Measurements from ENCODE around the gene SIRT5.

The SIRT5 gene

GRCh38 chr6:13574571-13575376 lies at the start of gene SIRT5:
SIRT5 (plus strand) TSS chr6:13574601; CDS start chr6:13584111, 9,510 bp downstream.
- DNase-seq, result peak; percentile 77

DNA sequence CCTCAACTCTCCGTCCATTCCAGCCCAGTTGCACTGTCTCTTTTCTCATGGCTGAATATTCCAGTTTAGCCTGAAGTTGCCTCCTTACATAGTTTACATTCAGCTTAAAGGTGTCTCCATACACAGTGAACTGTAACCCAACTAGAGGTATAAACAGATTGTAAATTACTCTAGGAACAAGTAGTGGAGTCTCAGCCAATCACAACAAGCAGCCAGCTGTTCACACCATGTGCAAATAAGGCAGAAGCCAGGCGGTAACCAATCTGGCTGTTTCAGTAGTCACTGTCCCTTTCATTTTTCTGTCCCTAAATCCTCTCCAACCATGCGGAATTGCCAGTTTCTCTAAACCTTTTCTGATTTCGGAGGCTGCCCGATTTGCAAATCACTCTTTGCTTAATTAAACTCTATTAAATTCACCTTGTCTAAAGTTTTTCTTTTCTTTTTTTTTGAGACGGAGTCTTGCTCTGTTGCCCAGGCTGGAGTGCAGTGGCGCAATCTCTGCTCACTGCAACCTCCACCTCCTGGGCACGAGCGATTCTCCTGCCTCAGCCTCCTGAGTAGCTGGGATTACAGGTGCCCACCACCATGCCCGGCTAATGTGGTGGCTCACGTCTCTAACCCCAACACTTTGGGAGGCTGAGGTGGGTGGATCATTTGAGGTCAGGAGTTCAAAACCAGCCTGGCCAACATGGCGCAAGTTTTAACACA lies 49.4 kb upstream of the SIRT5 start:
- no peak for DNase-seq

DNA sequence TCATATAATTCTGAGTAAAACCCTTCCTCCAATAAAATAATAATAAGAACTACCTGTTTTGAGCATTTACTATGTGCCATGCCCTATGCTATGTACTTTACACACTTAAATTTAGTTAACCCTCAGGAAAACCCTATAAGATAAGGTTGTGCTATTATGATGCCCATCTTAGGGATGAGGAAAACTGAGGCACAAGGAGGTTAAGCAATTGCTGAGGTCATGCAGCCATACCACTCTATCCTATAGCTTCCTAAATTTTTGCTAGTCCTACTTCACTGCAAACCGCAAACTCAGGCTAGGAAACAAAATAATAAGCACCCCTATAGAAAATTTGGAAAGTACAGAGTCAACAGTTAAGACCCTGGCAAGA lies 48.1 kb upstream of the SIRT5 start:
- no peak for DNase-seq

- peak; percentile 72 for DNase-seq
Observed at GRCh38 chr6:13526727-13527670, 47.4 kb upstream of the SIRT5 start.

DNA sequence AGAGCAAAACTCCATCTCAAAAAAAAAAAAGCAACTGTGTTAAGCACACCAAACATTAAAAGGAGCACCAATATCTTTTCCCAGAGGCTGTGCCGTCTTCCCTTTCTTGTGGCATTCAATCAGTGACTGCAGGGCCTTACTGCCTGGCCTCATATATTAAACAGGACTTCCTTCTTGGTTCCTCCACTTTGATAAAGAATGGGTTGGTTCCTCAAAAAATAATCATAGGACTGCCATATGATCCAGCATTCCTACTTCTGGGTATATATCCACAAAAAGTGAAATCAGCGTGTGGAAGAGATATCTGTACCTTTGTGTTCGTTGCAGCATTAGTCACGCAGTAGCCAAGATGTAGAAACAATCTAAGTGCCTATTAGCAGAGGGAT lies 46.7 kb upstream of the SIRT5 start:
- DNase-seq, result no peak

GRCh38 chr6:13528232-13528631 lies 46.2 kb upstream of the SIRT5 start:
- DNase-seq, result no peak

GRCh38 chr6:13528777-13529343 lies 45.5 kb upstream of the SIRT5 start:
- no peak for DNase-seq

DNA sequence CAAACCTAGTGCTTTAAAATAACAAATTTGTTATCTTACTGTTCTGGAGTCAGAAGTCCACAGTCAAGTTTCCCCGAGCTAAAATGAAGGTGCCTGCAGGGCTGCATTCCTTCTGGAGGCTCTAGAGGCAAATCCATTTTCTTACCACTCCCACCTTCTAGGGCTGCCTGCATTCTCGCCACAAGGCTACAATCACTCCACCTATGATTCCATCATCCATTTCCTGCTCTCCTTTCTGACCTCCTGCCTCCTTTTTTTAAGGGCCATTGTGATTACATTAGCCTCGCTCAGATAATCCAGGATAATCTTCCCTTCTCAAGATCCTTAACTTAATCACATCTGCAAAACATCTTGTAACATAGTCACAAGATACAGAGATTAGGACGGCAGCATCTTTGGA lies 42.4 kb upstream of the SIRT5 start:
- no peak for DNase-seq

- no peak for DNase-seq
Observed at GRCh38 chr6:13534536-13534935, 39.9 kb upstream of the SIRT5 start.

DNA sequence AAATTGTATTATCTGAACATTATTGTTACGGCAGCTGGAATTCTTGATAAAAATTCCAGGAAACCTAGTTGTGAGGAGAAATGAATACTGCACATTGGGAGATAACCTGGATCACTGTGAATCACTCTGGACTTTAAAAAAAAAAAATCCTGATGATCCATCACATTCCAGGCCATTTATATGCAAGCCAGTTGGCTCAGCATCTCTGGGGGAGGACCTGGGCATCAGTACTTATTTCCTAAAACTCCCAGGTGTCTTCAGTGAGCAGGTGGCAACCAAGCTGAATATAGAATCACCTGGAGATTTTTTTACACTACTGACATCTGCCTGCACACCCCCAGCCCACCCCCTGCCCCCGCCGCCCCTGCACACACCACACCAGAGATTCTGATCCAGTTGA lies 39.1 kb upstream of the SIRT5 start:
- no peak for DNase-seq

GRCh38 chr6:13536796-13537526 lies 37.4 kb upstream of the SIRT5 start:
- no peak for DNase-seq

DNA sequence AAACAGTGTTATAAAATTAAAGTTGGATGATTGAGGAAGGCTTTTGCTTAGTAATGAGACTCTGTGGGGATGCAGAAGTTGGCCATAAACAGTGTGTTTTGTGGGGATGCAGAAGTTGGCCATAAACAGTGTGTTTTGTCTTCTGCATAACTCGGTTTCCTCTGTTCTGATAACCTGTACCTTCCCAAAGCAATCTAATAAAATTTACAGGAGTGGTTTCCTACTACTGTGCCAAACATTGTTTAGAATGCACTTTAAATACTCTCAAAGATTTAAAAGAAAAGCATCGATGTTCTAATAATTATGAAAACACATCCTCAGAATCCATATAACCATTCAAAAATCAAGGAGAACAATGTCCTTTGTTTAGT lies 36.9 kb upstream of the SIRT5 start:
- no peak for DNase-seq

GRCh38 chr6:13538084-13538483 lies 36.3 kb upstream of the SIRT5 start:
- DNase-seq, result no peak

DNA sequence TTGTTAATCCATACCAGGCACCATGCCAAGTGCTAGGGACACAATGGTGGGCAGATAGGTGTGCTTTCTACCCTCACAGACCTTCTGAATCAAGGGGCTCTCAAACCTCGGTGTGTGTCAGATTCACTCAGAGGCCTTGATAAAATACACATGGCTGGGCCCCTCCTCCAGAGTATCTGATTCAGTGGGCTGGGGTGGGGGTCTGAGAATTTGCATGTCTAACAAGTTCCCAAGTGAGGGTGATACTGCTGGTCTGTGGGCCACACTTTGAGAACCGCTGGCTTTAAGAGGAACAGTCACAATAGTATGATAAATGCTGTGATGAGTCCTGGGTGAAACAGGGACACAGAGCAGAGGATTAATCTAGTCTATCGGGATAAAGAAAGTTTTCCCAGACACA lies 35.8 kb upstream of the SIRT5 start:
- no peak for DNase-seq

DNA sequence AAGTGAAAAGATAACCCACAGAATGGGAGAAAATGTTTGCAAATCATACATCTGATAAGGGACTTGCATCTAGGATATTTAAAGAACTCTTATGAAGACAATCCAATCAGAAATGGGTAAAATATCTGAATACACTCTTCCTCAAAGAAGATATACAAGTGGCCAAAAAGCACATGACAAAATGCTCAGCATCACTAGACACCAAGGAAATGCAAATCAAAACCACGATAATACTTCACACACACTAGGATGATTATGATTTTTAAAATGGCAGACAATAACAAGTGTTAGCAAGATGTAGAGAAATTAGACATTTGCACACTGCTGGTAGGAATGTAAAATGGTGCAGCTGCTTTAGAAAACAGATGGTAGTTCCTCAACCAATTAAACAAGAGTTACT lies 34.8 kb upstream of the SIRT5 start:
- DNase-seq, result no peak

GRCh38 chr6:13541496-13541895 lies 32.9 kb upstream of the SIRT5 start:
- no peak for DNase-seq

DNA sequence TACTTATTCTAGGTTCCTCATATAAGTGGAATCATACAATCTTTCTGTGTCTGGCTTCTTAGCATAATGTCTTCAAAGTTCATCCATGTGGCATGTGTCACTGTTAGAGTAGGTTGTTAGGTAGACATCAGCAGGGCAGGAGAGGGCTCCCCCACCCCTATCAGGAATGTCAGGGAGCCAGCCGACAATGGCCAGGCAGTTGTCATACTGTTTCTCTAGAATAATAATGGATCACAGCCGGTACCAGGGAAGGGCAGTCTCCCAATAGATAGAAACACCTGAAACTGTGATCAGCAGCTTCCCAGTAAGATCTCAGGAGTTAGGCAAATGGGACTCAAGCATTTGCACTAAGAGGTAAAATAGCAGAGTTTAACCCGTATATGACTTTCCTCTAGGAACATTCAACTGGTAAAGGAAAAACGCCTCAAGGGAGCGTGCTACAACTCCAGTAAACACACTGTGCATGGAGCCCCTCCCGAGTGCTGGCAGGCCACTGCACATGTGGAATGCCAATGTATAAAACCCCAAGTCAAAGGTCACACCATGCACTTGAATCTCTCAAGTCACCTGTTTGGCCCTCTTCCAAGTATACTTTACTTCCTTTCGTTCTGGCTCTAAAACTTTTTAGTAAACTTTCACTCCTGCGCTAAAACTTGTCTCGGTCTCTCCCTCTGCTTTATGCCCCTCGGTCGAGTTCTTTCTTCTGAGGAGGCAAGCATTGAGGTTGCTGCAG lies 29.8 kb upstream of the SIRT5 start:
- no peak for DNase-seq

DNA sequence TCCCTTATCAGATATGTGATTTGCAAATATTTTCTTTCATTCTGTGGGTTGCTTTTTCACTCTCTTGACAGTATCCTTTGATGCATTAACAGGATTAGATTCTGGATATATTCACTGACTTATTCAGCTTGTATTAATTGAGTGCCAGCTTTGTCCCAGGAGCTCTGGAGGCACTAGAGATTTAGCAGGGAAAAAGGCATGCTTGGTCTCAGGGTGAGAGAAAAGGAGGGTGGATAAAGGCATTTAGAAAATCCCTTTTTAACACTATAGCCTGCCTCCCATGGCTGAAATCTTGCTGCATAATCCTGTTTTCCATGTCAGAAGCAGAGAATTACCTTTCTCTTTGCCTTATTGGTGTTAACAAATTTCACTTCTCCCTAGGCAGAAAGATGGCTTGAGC lies 28.5 kb upstream of the SIRT5 start:
- no peak for DNase-seq

DNA sequence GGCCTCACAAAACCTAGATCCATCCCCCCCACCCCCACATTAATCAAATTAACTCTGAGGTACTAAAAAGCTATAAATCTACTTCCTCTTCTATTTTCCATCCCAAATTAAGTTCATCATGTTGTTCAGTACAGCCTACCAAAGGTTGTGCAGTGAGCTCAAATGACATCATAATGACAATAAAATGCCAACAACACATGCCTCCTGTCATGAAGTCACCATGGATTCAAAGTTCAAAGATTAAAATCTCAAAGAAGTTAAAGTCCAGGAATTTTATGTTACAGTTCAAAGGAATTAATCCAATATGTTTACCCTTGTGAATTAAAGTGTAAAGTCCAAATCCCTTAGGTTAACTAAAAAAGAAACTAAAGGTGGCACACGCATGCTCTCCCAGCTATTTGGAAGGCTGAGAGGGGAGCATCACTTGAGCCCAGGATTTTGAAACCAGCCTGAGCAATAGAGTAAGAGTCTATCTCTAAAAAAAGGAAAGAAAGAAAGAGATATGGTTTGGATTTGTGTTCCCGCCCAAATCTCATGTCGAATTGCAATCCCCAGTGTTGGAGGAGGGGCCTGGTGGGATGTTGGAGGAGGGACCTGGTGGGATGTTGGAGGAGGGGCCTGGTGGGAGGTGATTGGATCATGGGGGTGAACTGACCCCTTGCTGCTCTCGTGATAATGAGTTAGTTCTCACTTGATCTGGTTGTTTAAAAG lies 25.7 kb upstream of the SIRT5 start:
- DNase-seq, result no peak

- DNase-seq, result no peak
Observed at GRCh38 chr6:13550656-13551055, 23.7 kb upstream of the SIRT5 start.

- DNase-seq, result no peak
Observed at GRCh38 chr6:13553646-13554045, 20.8 kb upstream of the SIRT5 start.

Measured in CD4-positive, alpha-beta T cell treated with Interleukin-15 for 1 hour (primary cell).